AG09309 (cell line): ENCODE data around the gene HSPH1.

ENCODE experiments used
- DNase-seq: peaks from one replicate; pipeline ENCODE4 v3.0.0-alpha.2; 2010; ENCODE audit warnings: low read depth
- H3K4me3 ChIP-seq: 2 replicates; pipeline ENCODE4 v1.5.1; 2011; ENCODE audit warnings: mild to moderate bottlenecking, low read depth, low read length, moderate library complexity; ENCODE audit not compliant: control insufficient read depth
- TF ChIP-seq, protein P1 (sequence below): IDR thresholded peaks from 2 replicates; pipeline ENCODE4 v1.5.1; 2011; ENCODE audit warnings: mild to moderate bottlenecking, low read depth, low read length, inconsistent platforms; ENCODE audit not compliant: insufficient read depth, control insufficient read depth; ENCODE audit errors: missing control alignments

Gene HSPH1

DNA sequence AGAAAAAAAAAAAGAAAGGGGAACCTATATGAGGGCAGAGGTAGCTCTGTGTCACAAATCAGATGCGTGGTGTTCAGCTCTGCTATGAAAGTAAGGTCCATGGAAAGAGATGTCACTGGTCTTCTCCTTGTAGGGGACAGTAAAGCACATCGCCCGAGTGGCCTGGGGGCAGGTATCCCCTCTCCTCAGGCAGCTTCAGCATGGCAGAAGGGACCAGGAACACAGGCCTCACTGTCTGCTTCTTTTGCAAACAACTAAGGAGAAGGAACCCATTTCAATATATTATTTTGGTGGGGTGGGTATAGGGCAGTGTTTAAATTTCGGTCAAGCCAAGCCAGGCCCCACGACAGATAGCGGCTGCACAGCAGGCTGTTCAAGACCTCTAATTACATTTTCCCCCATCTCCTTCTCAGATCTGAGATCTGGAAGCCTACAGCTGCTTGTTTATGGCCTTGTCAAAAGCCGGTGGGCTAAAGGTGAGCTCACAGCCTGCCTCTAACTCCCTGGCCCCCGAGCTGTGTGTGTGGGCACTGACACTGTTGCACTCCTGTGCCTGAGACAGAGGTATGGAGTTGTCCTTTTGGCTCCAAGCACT lies 72.8 kb downstream of the HSPH1 start:
- no peak for DNase-seq
- H3K4me3 ChIP-seq: no peak overlapping the region
- TF ChIP-seq, protein P1, sequence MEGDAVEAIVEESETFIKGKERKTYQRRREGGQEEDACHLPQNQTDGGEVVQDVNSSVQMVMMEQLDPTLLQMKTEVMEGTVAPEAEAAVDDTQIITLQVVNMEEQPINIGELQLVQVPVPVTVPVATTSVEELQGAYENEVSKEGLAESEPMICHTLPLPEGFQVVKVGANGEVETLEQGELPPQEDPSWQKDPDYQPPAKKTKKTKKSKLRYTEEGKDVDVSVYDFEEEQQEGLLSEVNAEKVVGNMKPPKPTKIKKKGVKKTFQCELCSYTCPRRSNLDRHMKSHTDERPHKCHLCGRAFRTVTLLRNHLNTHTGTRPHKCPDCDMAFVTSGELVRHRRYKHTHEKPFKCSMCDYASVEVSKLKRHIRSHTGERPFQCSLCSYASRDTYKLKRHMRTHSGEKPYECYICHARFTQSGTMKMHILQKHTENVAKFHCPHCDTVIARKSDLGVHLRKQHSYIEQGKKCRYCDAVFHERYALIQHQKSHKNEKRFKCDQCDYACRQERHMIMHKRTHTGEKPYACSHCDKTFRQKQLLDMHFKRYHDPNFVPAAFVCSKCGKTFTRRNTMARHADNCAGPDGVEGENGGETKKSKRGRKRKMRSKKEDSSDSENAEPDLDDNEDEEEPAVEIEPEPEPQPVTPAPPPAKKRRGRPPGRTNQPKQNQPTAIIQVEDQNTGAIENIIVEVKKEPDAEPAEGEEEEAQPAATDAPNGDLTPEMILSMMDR: no peak
